ENCODE data around the gene STAM.
A peak's percentile ranks its signal among the peaks of the same experiment; 100 is the strongest.

Gene STAM

DNA sequence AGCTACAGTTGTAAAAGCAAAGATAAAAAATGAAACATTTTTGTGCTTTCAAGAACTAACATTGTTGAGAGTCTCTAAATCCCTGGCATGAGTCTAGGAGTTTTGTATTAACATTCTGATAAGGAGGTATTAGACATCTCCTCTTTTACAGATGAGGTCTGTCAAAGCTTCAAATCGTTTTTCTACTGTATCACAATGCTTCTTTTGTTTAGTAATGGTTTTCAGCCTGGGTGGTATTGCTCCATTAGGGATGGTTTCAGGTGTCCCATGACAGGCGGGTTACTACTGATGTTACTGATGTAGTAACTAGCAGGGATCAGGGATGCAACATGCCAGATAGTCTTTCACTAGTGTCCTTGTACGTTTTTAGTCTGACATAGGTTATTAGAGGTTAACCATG is 27.4 kb downstream of the STAM start:
- FAIRE-seq, result no peak
- no peak for DNase-seq (ENCODE audit: extremely low spot score, insufficient read length, low read depth)

DNA sequence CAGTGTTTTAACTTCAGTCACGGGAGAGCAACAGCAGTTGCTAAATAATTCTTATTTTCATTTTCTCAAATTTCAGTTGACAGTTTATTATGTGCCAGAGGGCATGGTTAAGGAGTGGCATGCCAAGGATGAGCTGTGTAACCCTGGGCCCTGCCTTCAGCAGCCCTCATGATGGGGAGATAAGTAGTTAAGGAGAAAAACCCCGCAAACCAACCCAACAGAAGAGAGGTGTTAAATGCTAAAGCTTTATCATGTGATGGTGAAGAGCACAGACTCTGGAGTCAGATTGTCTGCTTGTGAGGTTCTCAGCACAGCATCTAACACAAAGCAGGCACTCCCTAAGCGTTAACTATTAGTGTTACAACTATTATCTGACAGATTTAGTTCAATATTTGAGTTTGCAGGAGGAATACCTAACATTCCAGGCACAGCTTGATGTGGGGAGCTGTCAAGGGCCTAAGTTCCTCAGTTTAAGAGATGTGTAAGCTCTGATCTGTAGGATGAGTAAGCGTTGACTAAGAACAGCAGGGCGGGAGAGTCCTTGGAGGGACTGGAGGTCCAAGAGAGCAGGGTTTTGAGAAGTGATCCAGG is 29.6 kb downstream of the STAM start:
- DNase-seq (ENCODE audit: extremely low spot score, insufficient read length, low read depth), result no peak
- FAIRE-seq, result no peak

DNA sequence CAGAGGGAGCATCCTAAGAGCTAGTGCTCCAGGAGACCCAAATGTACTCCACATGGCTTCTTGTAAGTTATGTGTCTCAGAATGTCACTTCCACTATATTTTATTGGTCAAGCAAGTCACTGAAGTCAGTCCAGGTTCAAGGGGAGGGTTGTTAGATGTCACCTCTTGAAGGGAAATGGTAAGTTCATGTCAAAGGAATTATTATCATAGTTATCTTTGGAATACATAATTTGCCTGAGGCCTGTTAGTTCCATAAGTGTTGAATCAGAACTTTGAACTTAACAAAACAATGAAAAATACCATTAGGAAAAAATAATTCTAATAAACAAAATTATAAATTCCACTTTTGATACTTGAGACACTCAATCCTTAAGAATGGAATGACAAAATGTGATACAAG is 30.6 kb downstream of the STAM start:
- DNase-seq (ENCODE audit: extremely low spot score, insufficient read length, low read depth), result no peak
- no peak for FAIRE-seq

DNA sequence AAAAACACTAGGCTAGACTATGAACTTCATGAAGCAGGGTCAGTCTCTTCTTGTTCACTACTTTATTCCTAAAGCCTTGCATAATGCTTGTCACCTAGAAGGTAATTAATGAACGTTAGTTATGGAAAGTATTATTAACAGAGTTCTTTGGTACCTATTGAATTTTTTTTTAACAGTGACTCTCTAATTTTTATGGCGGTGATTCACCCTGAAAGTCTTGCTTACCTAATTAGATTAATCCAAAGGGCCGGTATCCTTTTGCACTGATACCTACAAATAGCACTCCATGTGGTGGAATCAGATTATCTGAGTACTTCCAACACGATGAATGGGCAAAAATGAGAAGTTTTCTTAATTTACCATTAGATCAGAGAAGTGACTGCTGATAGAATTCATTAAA is 31.7 kb downstream of the STAM start:
- FAIRE-seq (no peak), DNase-seq (ENCODE audit: extremely low spot score, insufficient read length, low read depth) (no peak)

DNA sequence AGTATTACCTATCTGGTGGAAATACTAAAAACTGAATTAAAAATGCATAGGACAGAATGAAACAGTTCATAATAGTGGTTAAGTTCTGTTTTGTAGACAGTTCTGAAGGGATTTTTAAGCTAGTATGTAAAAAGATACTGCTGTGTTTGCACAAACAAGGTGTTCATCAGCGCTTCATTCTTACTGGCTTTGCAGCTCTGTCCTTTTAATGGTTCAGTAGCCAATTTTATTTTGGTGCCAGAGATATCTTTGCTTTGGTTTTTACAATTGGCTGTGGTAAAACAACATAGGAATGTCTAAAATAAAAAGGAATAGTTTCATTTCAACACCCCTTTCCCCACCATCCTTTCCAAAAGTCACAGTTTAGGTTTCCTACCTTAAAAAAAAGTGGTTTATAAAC is 33.0 kb downstream of the STAM start:
- FAIRE-seq, result no peak
- DNase-seq (ENCODE audit: extremely low spot score, insufficient read length, low read depth), result no peak

DNA sequence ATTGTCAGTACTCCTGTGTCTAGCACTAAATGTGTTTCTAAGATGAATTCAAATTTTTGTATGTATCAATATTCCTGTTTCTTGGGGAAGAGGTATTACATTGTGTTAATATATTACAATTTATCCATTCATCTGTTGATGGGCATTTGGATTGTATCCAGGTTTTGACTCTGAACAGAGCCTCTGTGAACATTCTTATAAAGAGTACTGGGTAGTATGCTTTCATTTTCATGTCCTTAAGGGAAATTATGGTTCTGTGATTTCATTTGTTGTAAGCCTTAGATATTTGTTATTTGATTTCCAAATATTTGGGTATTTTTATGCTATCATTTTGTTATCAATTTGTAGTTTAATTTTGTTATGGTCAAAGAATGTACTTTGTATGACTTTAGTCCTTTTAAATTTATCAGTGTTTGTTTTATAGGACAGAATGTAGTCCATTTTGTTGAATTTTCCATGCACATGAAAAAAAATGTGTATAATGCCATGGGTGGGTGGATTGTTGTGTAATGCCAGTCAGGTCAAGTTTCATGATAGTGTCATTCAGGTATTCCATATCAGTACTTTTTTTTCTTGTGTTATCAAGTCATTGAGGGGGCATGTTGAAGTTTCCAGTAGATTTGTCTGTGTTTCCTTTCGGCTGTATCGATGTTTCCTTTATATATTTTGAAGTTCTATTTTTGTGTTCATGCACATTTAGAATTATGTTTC is 38.4 kb downstream of the STAM start:
- no peak for FAIRE-seq
- no peak for DNase-seq (ENCODE audit: extremely low spot score, insufficient read length, low read depth)

DNA sequence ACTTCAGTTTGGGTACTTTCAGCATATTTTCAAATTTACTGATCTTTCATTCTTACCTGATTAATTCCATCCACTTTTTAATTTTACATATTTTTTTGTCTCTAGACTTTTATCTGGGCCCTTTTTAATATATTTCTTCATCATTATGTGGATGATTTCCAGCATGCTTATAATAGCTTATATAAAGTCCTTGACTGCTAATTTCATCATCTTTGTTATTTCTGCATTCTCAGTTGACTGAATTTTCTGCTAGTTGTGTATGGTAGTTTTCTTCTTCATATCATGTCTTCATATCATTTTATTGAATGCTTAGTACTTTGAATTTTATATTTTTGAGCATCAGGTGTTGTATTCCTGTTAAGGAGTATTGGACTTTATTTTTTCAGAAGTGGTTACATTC is 39.6 kb downstream of the STAM start:
- DNase-seq (ENCODE audit: extremely low spot score, insufficient read length, low read depth) (no peak), FAIRE-seq (no peak)

DNA sequence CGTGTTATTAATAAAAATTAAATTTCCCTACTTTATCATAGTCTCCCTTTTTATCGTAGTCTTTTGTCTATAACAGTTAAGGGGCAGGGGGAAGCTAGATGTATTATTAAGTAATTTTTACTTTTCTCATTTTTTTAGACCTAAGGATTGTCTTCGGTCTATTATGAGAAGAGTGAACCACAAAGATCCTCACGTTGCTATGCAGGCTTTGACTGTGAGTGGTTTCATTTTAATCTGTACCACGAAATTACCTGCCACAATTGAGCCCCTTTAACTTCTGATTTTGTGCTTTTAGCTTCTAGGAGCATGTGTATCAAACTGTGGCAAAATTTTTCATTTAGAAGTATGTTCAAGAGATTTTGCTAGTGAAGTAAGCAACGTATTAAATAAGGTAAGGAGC is 40.6 kb downstream of the STAM start:
- DNase-seq (ENCODE audit: extremely low spot score, insufficient read length, low read depth), result no peak
- peak; percentile 70 for FAIRE-seq

DNA sequence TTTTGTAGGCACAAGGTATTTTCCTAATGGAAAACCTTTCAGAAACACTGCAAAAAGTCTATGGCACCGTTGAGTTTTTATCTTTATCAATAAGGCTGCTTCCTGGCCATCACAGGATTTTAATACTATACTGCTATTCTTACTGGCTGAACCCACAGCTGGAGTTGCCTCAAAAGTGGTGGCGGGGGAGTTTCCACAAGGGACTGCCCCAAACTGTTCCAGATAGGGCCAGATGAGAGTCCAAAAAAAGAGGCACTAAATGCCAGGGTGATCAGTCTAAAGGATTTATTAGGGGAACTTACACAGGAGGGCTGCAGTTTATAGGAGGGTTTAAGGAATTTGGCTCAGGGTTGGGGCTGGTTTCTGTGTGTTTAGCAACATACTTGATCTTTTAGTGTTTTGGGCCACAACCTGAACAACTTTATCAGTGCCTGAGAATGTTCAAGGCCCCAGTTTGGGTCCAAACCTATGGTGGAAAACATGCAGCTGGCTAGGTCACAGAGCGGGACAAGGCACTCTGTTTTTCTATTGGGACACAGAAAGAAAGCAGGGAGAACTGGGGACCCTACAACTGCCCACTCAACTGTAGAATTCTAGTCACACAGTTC is 41.4 kb downstream of the STAM start:
- FAIRE-seq, result peak; percentile 74

DNA sequence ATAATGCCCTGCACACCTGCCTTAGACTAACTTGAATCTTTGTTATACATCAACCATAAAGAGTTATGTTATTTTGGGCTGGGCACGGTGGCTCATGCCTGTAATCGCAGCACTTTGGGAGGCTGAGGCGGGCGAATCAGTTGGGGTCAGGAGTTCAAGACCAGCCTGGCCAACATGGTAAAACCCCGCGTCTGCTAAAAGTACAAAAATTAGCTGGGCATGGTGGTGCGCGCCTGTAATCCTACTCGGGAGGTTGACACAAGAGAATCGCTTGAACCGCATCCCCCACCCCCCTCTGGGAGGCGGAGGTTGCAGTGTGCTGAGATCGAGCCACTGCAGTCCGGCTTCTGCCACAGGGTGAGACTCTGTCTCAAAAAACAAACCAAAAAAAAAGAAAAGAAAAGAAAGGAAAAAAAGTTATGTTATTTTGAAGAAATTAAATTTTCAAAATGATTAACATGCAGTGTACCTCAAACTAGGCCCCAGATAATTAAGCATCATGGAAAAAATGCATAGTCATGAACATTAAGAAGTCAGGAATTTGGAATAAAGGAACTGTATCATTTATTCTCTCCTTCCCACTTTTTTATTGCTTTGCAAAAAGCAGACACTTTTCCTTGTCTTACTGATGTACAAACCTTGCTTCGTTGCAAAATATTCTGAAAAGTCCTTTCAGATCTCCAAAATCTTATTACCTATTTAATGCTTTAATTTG is 43.3 kb downstream of the STAM start:
- FAIRE-seq (no peak), DNase-seq (ENCODE audit: extremely low spot score, insufficient read length, low read depth) (no peak)

More for the DNA sequence above, 41.4 kb downstream of the STAM start:
- no peak for DNase-seq (ENCODE audit: extremely low spot score, insufficient read length, low read depth)

DNA sequence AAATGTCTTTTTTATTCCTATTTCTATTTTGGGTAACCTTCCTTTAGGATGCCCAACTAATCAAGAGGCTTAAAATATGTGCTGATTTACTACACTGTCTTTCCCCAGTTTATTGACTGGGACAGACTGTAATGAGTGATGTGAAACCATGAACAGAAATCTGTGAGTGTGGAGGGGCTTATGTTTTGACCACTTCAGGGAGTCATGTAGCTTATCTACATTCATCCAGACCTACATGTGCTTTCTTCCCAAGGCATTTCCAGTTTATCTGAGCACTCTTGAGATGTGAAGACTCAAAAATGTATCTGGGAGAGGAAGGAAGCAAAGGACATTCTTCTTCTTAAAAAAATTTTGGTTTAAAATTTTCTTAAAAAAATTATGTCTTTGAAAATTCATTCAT is 45.2 kb downstream of the STAM start:
- DNase-seq (ENCODE audit: extremely low spot score, insufficient read length, low read depth), result no peak
- no peak for FAIRE-seq

DNA sequence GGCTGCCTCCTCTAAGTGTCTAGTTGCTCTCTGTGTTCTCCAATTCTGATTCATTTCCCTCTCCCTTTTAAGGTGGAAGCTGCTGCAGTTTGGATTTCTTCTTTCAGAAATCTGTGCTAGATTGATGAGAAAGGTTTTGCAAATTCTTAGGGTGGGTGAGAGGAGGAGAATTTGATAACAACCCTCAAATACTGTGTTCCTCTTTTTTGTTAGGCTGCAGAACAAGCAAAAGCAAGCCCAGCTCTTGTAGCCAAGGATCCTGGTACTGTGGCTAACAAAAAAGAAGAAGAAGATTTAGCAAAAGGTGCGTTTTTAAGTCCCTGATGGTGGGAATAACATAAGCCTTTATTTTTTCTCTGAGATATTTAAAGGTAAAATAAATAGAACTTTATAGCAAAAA is 49.1 kb downstream of the STAM start:
- no peak for DNase-seq (ENCODE audit: extremely low spot score, insufficient read length, low read depth)
- no peak for FAIRE-seq

DNA sequence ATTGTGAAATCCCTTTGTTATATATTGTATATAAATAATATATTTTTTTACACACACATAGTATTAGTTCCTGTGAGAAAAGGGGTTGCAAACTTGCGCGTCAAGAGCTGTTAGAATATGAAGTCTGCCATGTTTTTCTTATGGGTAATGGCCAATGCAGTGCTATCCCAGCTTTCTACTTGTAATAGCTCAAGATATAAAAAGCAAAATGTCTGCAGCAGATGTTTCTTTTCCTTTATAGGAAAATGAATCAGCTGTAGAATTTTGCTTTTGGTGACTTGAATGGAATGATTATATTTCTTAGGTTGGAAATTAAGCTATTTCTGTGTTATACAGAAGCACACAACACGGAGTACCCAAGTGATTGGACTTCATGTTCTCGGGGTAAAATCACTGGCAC is 54.7 kb downstream of the STAM start:
- DNase-seq (ENCODE audit: extremely low spot score, insufficient read length, low read depth), result no peak
- FAIRE-seq, result no peak

DNA sequence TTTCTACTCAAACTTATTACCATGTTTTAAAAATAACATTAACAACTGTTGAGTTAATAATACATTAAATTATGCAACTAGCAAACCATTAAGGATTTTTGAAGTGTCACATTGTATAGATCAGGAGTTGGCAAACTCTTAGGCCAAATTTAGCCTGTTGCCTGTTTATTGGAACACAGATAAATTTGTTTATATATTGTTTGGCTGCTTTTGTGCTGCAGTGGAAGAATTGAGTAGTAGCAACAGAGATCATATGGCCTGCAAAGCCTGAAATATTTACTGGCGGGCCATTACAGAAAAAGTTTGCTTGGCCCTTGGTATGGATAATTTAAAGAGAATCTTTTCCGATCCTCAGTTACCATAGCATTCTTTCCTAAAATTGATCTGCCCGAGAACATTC is 57.4 kb downstream of the STAM start:
- FAIRE-seq, result no peak
- no peak for DNase-seq (ENCODE audit: extremely low spot score, insufficient read length, low read depth)

DNA sequence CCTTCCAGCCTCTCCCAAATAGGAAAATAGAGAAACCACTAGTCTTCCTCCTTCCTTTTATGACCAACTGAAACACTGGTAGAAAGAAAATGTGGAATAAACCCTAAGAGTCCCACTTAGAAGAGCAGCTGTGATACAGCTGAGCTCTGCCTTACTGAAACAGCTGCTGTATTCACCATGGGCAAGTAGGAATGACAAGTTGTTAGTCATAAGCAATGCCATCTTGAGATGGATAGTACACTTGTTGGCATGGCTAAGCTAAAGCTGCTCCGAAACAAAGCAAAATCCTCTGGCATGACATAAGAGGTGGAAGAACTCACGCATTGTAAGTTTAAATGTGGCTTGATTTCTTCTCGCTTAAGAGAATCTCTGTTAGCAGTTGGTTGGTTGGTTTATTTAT is 59.8 kb downstream of the STAM start:
- DNase-seq (ENCODE audit: extremely low spot score, insufficient read length, low read depth) (no peak), FAIRE-seq (no peak)

DNA sequence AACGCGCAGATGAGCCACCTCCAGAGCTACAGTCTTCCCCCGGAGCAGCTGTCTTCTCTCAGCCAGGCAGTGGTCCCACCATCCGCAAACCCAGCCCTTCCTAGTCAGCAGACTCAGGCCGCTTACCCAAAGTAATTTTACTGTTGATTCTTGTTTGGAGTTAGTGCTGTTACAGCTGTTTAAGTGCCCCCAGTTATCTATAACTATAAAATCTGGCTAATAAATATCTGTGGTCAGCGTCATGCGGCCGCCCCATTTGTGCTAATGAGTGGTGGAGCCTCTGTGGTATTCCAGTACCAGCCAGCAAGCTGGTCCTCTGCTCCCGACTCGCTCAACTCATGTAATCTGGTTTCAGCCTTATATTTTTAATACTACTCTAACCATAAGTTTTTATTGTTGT is 64.9 kb downstream of the STAM start:
- DNase-seq (ENCODE audit: extremely low spot score, insufficient read length, low read depth) (no peak), FAIRE-seq (no peak)

DNA sequence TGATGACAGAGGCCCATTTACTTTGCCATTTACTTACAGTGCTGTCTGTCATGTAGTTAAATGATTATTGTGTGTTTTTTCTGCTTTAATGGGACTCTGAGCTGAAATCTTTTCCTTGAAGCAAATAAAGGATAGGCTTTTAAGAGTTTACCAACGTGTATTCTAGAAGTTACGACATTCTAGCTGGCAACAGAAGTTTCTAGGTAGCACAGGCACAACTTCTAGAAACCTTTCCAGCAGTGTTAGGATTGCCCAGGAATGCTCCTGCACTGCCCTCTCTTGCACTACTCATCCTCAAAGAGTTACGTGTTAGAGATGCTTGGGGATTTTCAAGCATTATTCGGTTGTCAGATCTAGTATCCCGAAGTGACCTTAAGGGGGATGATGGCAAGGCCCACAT is 65.5 kb downstream of the STAM start:
- no peak for FAIRE-seq
- DNase-seq (ENCODE audit: extremely low spot score, insufficient read length, low read depth), result no peak

DNA sequence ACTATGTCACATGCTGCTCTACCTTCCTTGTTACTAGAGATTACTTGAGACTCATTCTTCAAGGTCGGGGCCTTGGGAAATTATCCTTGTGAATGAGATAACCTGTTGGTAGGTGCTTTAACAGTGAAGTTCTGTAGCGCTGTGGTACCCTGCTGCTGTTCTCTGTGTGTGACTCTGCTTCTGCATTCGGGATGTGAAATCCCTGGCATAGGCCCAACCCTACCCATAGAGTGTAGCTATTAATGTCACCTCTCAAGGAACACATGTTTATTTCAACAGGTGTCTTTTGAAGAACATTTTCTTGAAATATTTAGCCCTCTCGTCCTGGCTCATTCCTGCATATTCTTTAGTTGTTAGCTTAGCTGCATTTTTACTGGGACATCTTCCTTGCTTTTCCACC is 66.2 kb downstream of the STAM start:
- DNase-seq (ENCODE audit: extremely low spot score, insufficient read length, low read depth) (no peak), FAIRE-seq (no peak)

DNA sequence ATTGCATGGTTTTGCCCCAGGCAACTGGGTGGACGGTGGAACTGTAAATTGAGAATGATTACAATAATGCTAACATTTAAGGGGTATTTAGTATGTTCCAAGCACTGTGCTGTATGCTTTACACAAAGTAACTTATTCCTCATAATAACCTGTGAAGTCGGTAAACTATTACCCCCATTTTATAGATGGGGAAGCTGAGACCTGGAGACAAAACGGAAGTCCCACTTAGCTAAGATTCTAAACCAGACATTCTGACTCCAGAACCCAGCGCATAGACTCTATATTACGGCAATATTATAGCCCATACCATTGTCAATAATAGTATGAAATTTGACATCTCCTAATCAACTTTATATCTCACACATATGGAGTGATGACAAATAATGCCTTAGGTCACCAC is 68.1 kb downstream of the STAM start:
- FAIRE-seq, result no peak
- DNase-seq (ENCODE audit: extremely low spot score, insufficient read length, low read depth), result no peak

DNA sequence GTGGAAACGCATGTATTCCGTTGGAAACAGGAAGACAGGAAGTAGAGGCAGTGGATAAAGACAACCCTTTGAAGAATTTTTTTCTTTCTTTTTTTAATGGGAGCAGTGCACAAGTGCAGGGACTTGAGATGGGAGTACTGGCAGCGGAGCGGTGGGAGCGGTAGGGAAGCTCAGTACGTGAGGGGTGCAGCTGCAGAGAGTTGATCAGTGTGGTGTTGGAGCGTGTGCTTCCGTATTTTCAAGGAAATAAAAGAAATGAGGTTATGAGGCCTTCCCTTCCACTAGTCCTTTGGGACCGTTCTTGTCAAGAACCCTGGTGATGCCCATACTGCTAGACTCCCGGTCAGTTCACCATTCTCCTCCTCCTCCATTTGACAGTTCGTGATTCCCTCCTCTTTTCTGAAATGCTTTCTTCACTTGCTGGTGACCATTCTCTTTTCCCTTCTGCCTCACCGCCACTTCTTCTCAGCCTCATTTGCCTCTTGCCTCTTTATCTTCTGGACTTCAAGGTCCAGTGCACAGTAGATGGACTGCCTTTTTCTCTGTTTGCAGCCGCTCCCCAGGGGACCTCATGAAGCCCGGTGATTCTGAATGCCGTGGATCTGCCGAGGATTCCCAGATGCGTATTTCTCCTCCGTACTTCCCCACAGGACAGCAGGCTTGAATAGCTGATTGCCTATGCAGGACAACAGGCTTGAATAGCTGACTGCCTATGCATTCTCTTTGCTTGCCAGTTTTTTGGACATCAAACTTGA is 68.9 kb downstream of the STAM start:
- DNase-seq (ENCODE audit: extremely low spot score, insufficient read length, low read depth), result no peak
- no peak for FAIRE-seq

DNA sequence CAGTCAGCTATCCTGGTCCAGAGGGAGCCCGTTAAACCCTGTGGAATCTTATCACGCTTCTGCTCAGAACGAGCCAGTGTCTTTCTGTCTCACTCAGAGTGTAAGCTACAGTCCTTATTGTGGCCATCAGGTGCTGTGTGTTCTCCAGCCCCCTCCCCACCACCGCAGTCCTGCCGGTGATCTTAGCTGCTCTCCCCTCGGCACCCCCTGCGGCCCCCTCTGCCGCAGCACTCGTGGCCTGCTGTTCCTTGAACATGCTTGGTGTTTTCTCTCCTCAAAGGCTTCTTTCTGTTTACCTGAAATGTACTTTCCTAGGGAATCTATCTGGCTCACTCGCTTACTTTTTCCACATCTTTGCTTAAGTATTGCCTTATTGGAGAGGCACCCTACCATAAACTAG is 69.8 kb downstream of the STAM start:
- no peak for DNase-seq (ENCODE audit: extremely low spot score, insufficient read length, low read depth)
- FAIRE-seq, result no peak

Measured in GM18507 (cell line).